Panc1 (cell line): ENCODE data around the gene IRF2BP1. TPM values are rescaled to one million over a fixed set of nuclear protein-coding genes. Genes with fewer than 3 reads are reported as not detected.

Experiments used
- ATAC-seq: fragments of 200-7000 bp; cut with Tn5 transposase; 2 replicates; pipeline ENCODE4 v1.9.1; 2020; ENCODE audit warnings: mild to moderate bottlenecking, moderate library complexity
- BruUV-seq: library from RNA; stranded (reverse); fragments of 400-500 nt; replicated peaks from 2 replicates; lab custom pipeline; 2021; lab: Mats Ljungman, UMichigan
- CTCF ChIA-PET: fragments of 300-600 bp; sonication (Branson Sonifier 250); formaldehyde crosslinking; loops from one replicate; lab custom pipeline; 2022; ENCODE audit warnings: antibody characterized with exemption; lab: Charles Lee
- POLR2A ChIA-PET: fragments of 300-600 bp; sonication (Branson Sonifier 250); formaldehyde crosslinking; loops from one replicate; lab custom pipeline; 2022; ENCODE audit warnings: antibody characterized with exemption; lab: Charles Lee
- DNase-seq: peaks from one replicate; pipeline ENCODE4 v3.0.0-alpha.2; 2010; ENCODE audit warnings: low read depth, low spot score
- H3K27ac ChIP-seq: 2 replicates; pipeline ENCODE4 v1.5.1; 2011; ENCODE audit warnings: mild to moderate bottlenecking, low read length, inconsistent platforms
- H3K27me3 ChIP-seq: fragments of 200-500 bp; sonication (Bioruptor generic); 2 replicates; pipeline ENCODE4 v1.6.0; 2014; ENCODE audit warnings: low read length, inconsistent platforms; ENCODE audit not compliant: control insufficient read depth, insufficient read depth
- H3K36me3 ChIP-seq: fragments of 200-500 bp; sonication (Bioruptor generic); 2 replicates; pipeline ENCODE4 v1.5.1; 2014; ENCODE audit warnings: inconsistent platforms, mild to moderate bottlenecking, low read length, moderate library complexity; ENCODE audit not compliant: control insufficient read depth, insufficient read depth
- H3K4me1 ChIP-seq: 2 replicates; pipeline ENCODE4 v1.5.1; 2011; ENCODE audit warnings: inconsistent platforms, mild to moderate bottlenecking, low read length, moderate library complexity; ENCODE audit not compliant: control insufficient read depth, insufficient read depth
- H3K4me3 ChIP-seq, 2 experiments: 2 replicates each; pipeline ENCODE4 v1.5.1; 2011 to 2012; ENCODE audit warnings: low read depth in 2 of 2, low read length in 2 of 2, mild to moderate bottlenecking in 2 of 2, inconsistent platforms in 1 of 2, moderate library complexity in 1 of 2
- H3K9me3 ChIP-seq: fragments of 200-500 bp; sonication (Bioruptor generic); 2 replicates; pipeline ENCODE4 v1.5.1; 2014; ENCODE audit warnings: low read depth, mild to moderate bottlenecking, inconsistent platforms, low read length, moderate library complexity; ENCODE audit not compliant: control insufficient read depth, insufficient read depth
- POLR2AphosphoS5 ChIP-seq: IDR thresholded peaks from 2 replicates; pipeline ENCODE4 v1.6.1; 2012; ENCODE audit warnings: mild to moderate bottlenecking, low read depth, low read length, moderate library complexity
- SIN3A ChIP-seq: IDR thresholded peaks from 2 replicates; pipeline ENCODE4 v1.6.1; 2012; ENCODE audit warnings: low read depth, mild to moderate bottlenecking, low read length, moderate library complexity, borderline replicate concordance; ENCODE audit not compliant: insufficient read depth
- TCF7L2 ChIP-seq: IDR thresholded peaks from 2 replicates; pipeline ENCODE4 v1.6.1; 2011; ENCODE audit warnings: mild to moderate bottlenecking, low read depth, low read length, inconsistent platforms
- in situ Hi-C: cut with HindIII; loops from 2 replicates; pipeline ENCODE4 v1.10.0; 2016; ENCODE audit warnings: low sequenced_read_pairs, low pct_unique_long_range_greater_than_20kb
- intact Hi-C: fragments of 100-400 bp; cut with micrococcal nuclease; formaldehyde crosslinking; loops from one replicate; pipeline ENCODE4 v1.10.0; 2022; ENCODE audit not compliant: unreplicated experiment
- total RNA-seq: library from RNA; stranded (reverse); gene quantifications from one replicate; pipeline ENCODE4 v1.2.1, GENCODE V29; 2021; ENCODE audit not compliant: unreplicated experiment
- TF ChIP-seq, protein P1 (sequence below), 2 experiments: IDR thresholded peaks; 2 replicates each; pipeline ENCODE4 v1.6.1; 2011 to 2012; ENCODE audit warnings: low read depth in 2 of 2, control low read depth in 1 of 2, low read length in 1 of 2, mild to moderate bottlenecking in 1 of 2, moderate library complexity in 1 of 2; ENCODE audit not compliant: insufficient read depth in 1 of 2
- TF ChIP-seq, protein P2 (sequence below): fragments of 450-650 bp; IDR thresholded peaks from 2 replicates; pipeline ENCODE4 v1.5.1; 2017; ENCODE audit warnings: mild to moderate bottlenecking

IRF2BP1 gene
- total RNA-seq, 1 experiment from 2014 or later = 21.9 TPM

DNA sequence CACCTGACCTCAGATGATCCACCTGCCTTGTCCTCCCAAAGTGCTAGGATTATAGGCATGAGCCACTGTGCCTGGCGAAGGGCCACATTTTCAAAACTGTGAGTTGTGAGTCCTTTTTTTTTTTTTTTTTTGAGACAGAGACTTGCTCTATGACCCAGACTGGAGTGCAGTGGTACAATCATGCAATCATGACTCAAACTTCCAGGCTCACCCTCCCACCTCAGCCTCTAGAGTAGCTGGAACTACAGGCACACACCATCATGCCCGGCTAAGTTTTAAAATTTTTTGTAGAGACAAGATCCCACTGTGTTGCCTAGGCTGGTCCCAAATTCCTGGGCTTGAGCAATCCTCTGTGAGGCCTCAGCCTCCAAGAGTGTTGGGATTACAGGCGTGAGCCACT, 20.3 kb upstream of the IRF2BP1 start:
- TF ChIP-seq SIN3A = no peak
- DNase-seq (no peak), ATAC-seq (no peak)
- no peaks in the 10 kb centered on the region for H3K4me1 ChIP-seq
- H3K4me3 ChIP-seq = no peak overlapping the region
- POLR2A ChIA-PET = no interaction called here
- intact Hi-C loops (no loop called here), in situ Hi-C loops (no loop called here)
- H3K27ac ChIP-seq = no peak overlapping the region
- BruUV-seq = no TSS peak
- CTCF ChIA-PET = no interaction called here
- no peaks in the 10 kb centered on the region for H3K9me3 ChIP-seq
- H3K27me3 ChIP-seq = no peaks in the 10 kb centered on the region
- H3K36me3 ChIP-seq = peaks cover 2% of the 10 kb centered on the region; the same call in 1 of the 2 replicates

DNA sequence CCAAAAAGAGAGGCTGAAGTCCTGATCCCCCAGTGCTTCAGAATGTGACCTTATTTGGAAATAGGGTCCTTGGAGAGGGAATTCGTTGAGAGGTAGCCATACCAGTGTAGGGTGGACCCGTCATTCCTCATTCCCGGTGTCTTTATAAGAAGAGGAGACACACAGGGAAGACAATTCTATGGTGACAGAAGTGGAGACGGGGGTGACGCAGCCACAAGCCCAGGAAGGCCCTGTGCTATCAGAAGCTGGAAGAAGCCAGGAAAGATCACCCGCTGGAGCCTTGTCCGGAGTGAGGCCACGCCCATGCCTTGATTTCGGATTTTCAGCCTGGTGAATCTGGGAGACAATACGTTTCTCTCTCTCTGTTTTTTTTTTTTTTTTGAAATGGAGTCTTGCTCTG, 19.1 kb upstream of the IRF2BP1 start:
- no peak overlapping the region for H3K4me3 ChIP-seq
- ChIA-PET POLR2A (no interaction called here), CTCF (interaction anchor here (0.7 kb wide), 1 partner anchor 77 kb away, joined by 5 read pairs; no protein-coding TSS in a partner anchor)
- no peak for ATAC-seq
- intact Hi-C loops (no loop called here), in situ Hi-C loops (no loop called here)
- H3K36me3 ChIP-seq = peaks cover 2% of the 10 kb centered on the region; the same call in 1 of the 2 replicates
- no peak for DNase-seq
- BruUV-seq = no TSS peak
- no peaks in the 10 kb centered on the region for H3K27me3 ChIP-seq
- H3K4me1 ChIP-seq = peaks cover 3% of the 10 kb centered on the region
- TF ChIP-seq, protein P1, sequence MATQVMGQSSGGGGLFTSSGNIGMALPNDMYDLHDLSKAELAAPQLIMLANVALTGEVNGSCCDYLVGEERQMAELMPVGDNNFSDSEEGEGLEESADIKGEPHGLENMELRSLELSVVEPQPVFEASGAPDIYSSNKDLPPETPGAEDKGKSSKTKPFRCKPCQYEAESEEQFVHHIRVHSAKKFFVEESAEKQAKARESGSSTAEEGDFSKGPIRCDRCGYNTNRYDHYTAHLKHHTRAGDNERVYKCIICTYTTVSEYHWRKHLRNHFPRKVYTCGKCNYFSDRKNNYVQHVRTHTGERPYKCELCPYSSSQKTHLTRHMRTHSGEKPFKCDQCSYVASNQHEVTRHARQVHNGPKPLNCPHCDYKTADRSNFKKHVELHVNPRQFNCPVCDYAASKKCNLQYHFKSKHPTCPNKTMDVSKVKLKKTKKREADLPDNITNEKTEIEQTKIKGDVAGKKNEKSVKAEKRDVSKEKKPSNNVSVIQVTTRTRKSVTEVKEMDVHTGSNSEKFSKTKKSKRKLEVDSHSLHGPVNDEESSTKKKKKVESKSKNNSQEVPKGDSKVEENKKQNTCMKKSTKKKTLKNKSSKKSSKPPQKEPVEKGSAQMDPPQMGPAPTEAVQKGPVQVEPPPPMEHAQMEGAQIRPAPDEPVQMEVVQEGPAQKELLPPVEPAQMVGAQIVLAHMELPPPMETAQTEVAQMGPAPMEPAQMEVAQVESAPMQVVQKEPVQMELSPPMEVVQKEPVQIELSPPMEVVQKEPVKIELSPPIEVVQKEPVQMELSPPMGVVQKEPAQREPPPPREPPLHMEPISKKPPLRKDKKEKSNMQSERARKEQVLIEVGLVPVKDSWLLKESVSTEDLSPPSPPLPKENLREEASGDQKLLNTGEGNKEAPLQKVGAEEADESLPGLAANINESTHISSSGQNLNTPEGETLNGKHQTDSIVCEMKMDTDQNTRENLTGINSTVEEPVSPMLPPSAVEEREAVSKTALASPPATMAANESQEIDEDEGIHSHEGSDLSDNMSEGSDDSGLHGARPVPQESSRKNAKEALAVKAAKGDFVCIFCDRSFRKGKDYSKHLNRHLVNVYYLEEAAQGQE (IDR thresholded peaks at IDR 0.05; ENCODE audit: insufficient read depth in 1 of 2, low read depth in 2 of 2, low read length in 1 of 2) = no peak
- no peak for TF ChIP-seq TCF7L2
- TF ChIP-seq SIN3A = no peak
- no peak for TF ChIP-seq POLR2AphosphoS5
- TF ChIP-seq, protein P2, sequence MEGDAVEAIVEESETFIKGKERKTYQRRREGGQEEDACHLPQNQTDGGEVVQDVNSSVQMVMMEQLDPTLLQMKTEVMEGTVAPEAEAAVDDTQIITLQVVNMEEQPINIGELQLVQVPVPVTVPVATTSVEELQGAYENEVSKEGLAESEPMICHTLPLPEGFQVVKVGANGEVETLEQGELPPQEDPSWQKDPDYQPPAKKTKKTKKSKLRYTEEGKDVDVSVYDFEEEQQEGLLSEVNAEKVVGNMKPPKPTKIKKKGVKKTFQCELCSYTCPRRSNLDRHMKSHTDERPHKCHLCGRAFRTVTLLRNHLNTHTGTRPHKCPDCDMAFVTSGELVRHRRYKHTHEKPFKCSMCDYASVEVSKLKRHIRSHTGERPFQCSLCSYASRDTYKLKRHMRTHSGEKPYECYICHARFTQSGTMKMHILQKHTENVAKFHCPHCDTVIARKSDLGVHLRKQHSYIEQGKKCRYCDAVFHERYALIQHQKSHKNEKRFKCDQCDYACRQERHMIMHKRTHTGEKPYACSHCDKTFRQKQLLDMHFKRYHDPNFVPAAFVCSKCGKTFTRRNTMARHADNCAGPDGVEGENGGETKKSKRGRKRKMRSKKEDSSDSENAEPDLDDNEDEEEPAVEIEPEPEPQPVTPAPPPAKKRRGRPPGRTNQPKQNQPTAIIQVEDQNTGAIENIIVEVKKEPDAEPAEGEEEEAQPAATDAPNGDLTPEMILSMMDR = no peak
- no peaks in the 10 kb centered on the region for H3K9me3 ChIP-seq
- H3K27ac ChIP-seq = no peak overlapping the region

DNA sequence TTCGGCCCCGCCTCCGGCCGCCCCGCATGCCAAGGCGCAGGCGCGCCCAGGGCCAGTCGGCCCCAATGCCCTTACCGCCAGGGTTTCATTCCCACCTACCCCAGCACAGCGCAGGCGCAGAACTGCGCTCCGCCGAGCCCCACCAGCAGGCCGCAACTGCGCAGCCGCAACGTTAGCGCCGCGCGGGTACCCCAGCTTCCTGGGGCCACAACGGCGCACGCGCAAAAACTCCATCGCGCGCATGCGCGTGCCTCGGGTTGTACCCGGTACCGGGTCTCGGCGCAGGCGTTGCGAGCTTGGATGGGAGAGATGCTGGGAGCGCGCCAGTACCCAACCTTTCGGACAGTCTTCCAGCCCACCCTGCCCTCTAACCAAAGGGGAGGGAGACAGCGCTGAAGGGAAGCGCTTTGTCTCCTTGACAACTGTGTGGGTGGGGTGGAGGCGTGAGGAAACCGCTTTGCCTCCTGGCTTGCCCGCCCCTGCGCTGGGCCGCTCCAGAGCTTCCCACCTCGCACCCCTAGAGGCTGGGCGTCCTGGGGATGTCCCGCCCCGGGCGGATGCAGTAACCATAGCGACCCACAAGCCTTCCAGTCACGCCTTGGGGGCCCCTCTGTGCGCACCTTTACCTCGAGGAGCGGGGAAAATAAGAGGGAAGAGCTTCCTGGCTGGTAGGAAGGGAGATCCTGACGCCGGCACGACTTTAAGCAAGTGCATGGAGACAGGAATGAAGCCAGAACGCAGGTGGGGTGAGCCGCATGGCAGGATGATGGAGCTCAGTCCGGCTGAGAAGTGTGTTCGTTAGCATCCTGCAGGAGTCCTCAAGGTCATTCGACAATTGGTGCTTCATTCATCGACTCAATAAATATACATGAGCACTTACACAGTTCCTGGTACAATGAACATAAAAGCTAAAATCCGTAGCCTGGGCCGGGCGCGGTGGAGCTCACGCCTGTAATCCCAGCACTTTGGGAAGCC, 17.0 kb upstream of the IRF2BP1 start:
- no peaks in the 10 kb centered on the region for H3K27me3 ChIP-seq
- DNase-seq (peak; percentile 75), ATAC-seq (peak; percentile 93)
- intact Hi-C loops = no loop called here
- peak overlapping the region; percentile 70 to 82 for H3K4me3 ChIP-seq
- TF ChIP-seq, protein P1 (IDR thresholded peaks at IDR 0.05; ENCODE audit: insufficient read depth in 1 of 2, low read depth in 2 of 2, low read length in 1 of 2) = peak in 1 of 2 experiments; percentile 27; a peak in 1 of 4 replicates
- TF ChIP-seq, protein P2 = no peak
- TF ChIP-seq POLR2AphosphoS5 = peak; percentile 92
- no peak for TF ChIP-seq TCF7L2
- peak overlapping the region; percentile 81 for H3K27ac ChIP-seq
- in situ Hi-C loops = no loop called here
- H3K4me1 ChIP-seq = peaks cover 3% of the 10 kb centered on the region
- CTCF ChIA-PET = interaction anchor here (0.6 to 1.2 kb wide), 4 partner anchors 17 to 635 kb away, joined by 3 to 4 read pairs (median 4); partner anchors contain the start of gene IRF2BP1
- H3K9me3 ChIP-seq = no peaks in the 10 kb centered on the region
- BruUV-seq = no TSS peak
- POLR2A ChIA-PET = interaction anchor here (0.5 to 0.6 kb wide), 2 partner anchors 17 to 92 kb away, joined by 3 read pairs; partner anchors contain the start of genes CCDC61 and IRF2BP1
- peaks cover 2% of the 10 kb centered on the region; the same call in 1 of the 2 replicates for H3K36me3 ChIP-seq
